ENCODE data around the gene AMH. TPM values are rescaled to one million over a fixed set of nuclear protein-coding genes. Genes with fewer than 3 reads are reported as not detected.

The AMH gene
- total RNA-seq, 4 donors from 2014 or later: 0.59 to 5.4 (median 2.1) TPM; not detected in 1

GRCh38 chr19:2273356-2274184 lies 24.4 kb downstream of the AMH start:
- peak; percentile 45 to 67 for DNase-seq (ENCODE audit: low spot score in 2 of 2)
- 10 to 11% methylated on average over 34 to 36 of the region's 45 CpGs for WGBS, 2 donors
- H3K4me3 ChIP-seq: peak overlapping the region; percentile 12 to 37 (median 28)
- H3K36me3 ChIP-seq: peaks cover 0 to 34% (median 16%) of the 10 kb centered on the region in 3 donors
- TF ChIP-seq EP300 (IDR thresholded peaks at IDR 0.05) (peak in 1 of 2 donors; percentile 77), POLR2A (IDR thresholded peaks at IDR 0.05) (no peak), CTCF (IDR thresholded peaks at IDR 0.05) (peak; percentile 93 to 99 (median 98))
- H3K27me3 ChIP-seq: no peaks in the 10 kb centered on the region
- peaks cover 0 to 64% (median 42%) of the 10 kb centered on the region in 4 donors for H3K4me1 ChIP-seq
- no peaks in the 10 kb centered on the region for H3K9me3 ChIP-seq
- peak overlapping the region; percentile 23 to 100 (median 100) for H3K27ac ChIP-seq

GRCh38 chr19:2274185-2274711 lies 25.1 kb downstream of the AMH start:
- no peaks in the 10 kb centered on the region for H3K27me3 ChIP-seq
- 86 to 90% methylated on average over 9 of the region's 9 CpGs for WGBS, 2 donors
- TF ChIP-seq CTCF (IDR thresholded peaks at IDR 0.05) (no peak), POLR2A (IDR thresholded peaks at IDR 0.05) (no peak), EP300 (IDR thresholded peaks at IDR 0.05) (no peak)
- no peak overlapping the region for H3K4me3 ChIP-seq
- no peaks in the 10 kb centered on the region for H3K9me3 ChIP-seq
- peaks cover 0 to 64% (median 42%) of the 10 kb centered on the region in 4 donors for H3K4me1 ChIP-seq
- H3K36me3 ChIP-seq: peaks cover 0 to 34% (median 16%) of the 10 kb centered on the region in 3 donors
- no peak for DNase-seq (ENCODE audit: low spot score in 2 of 2)
- peak overlapping the region in 3 of 4 donors; percentile 99 to 100 (median 100) for H3K27ac ChIP-seq

GRCh38 chr19:2274931-2275535 lies 25.9 kb downstream of the AMH start:
- Histone ChIP-seq H3K4me1 (peaks cover 0 to 64% (median 42%) of the 10 kb centered on the region in 4 donors), H3K4me3 (no peak overlapping the region), H3K36me3 (peaks cover 0 to 34% (median 16%) of the 10 kb centered on the region in 3 donors), H3K9me3 (no peaks in the 10 kb centered on the region), H3K27ac (peak overlapping the region in 3 of 4 donors; percentile 17 to 55 (median 26)), H3K27me3 (no peaks in the 10 kb centered on the region)
- peak in 1 of 2 donors; percentile 61 for DNase-seq (ENCODE audit: low spot score in 2 of 2)
- 46 to 48% methylated on average over 16 of the region's 16 CpGs for WGBS, 2 donors
- no peak for TF ChIP-seq POLR2A (IDR thresholded peaks at IDR 0.05)
- peak; percentile 40 to 75 (median 59) for TF ChIP-seq CTCF (IDR thresholded peaks at IDR 0.05)
- peak in 1 of 2 donors; percentile 8 for TF ChIP-seq EP300 (IDR thresholded peaks at IDR 0.05)

GRCh38 chr19:2275588-2276428 lies 26.7 kb downstream of the AMH start:
- no peaks in the 10 kb centered on the region for H3K9me3 ChIP-seq
- H3K4me1 ChIP-seq: peaks cover 0 to 70% (median 42%) of the 10 kb centered on the region in 4 donors
- H3K36me3 ChIP-seq: peaks cover 0 to 34% (median 16%) of the 10 kb centered on the region in 3 donors
- DNase-seq (ENCODE audit: low spot score in 2 of 2): no peak
- peak overlapping the region in 1 of 4 donors; percentile 5 for H3K4me3 ChIP-seq
- TF ChIP-seq POLR2A (IDR thresholded peaks at IDR 0.05) (no peak), CTCF (IDR thresholded peaks at IDR 0.05) (no peak), EP300 (IDR thresholded peaks at IDR 0.05) (no peak)
- H3K27me3 ChIP-seq: no peaks in the 10 kb centered on the region
- 20 to 58% methylated on average over 8 to 18 of the region's 74 CpGs for WGBS, 2 donors
- H3K27ac ChIP-seq: peak overlapping the region in 3 of 4 donors; percentile 17 to 55 (median 26)

Data from tibial nerve (tissue), 4 donors.